ENCODE results near the gene NFIC. TPM values are rescaled to one million over a fixed set of nuclear protein-coding genes. Genes with fewer than 3 reads are reported as not detected.

The NFIC gene
- polyA plus RNA-seq, 1 of the 3 experiments (the other 2 are of a cell fraction): 7.2 TPM

- H3K79me2 ChIP-seq (ENCODE audit: insufficient read depth): peaks cover 81% of the 10 kb centered on the region
- H3K36me3 ChIP-seq (replicated peaks in 1 of 2; ENCODE audit: control insufficient read depth in 1 of 2, insufficient read depth in 2 of 2, low read length in 1 of 2): peaks cover 5 to 8% of the 10 kb centered on the region in 2 experiments
- POLR2A ChIA-PET: no interaction called here
- no peak for TF ChIP-seq FOSL2 (IDR thresholded peaks at IDR 0.05; ENCODE audit: borderline replicate concordance, low read depth)
- TF ChIP-seq YY1 (IDR thresholded peaks at IDR 0.05; ENCODE audit: low read depth): peak; percentile 77
- no peaks in the 10 kb centered on the region for H3K9me2 ChIP-seq
- no peaks in the 10 kb centered on the region for H3K9me3 ChIP-seq
- H3K4me1 ChIP-seq (ENCODE audit: control insufficient read depth in 1 of 2, insufficient read depth in 2 of 2, low read depth in 1 of 2, low read length in 1 of 2): peaks cover 0 to 19% of the 10 kb centered on the region in 2 experiments; a peak in 2 of 4 replicates
- H3K4me2 ChIP-seq: no peak overlapping the region
- H3K9ac ChIP-seq: no peak overlapping the region
- H2AFZ ChIP-seq (ENCODE audit: low read depth): no peak overlapping the region
- H3K27me3 ChIP-seq (ENCODE audit: insufficient read depth): no peaks in the 10 kb centered on the region
- H3K4me3 ChIP-seq (ENCODE audit: low read depth in 2 of 2, low read length in 1 of 2): no peak overlapping the region
- H3F3A ChIP-seq (replicated peaks; ENCODE audit: insufficient read depth): no peaks in the 10 kb centered on the region
- H3K27ac ChIP-seq (ENCODE audit: low read depth in 2 of 2, low read length in 1 of 2): peak overlapping the region in 1 of 2 experiments; percentile 65; a peak in 2 of 4 replicates
- WGBS (ENCODE audit: low lambda C conversion rate): 94% methylated on average over 44 of the region's 62 CpGs
- DNase-seq: peak; percentile 66
- peaks cover 29% of the 10 kb centered on the region; the same call in 1 of the 2 replicates for H4K20me1 ChIP-seq (ENCODE audit: insufficient read depth)
- CTCF ChIA-PET: no interaction called here
These were observed 38.2 kb downstream of the NFIC start for GRCh38 chr19:3404324-3405260.

DNA sequence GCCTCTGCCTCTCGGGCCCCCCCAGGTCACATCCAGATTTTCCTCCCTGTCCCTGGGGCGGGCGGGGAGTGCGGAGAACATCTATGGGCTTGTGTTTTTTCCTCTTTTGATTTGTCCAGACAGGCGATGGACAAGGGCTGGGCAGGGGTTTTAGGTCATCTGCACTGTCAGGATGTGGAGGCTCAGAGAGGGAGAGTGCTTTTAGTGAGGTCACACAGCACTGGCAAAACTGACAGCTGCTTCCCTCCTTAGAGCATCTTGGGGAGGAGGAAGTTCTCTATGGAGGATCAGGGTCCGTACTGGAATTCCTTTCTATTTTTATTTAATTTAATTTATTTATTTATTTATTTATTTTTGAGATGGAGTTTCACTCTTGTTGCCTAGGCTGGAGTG, 38.9 kb downstream of the NFIC start:
- WGBS (ENCODE audit: low lambda C conversion rate): 97% methylated on average over 6 of the region's 6 CpGs
- no peak for DNase-seq
- POLR2A ChIA-PET: no interaction called here
- peaks cover 31% of the 10 kb centered on the region for H4K20me1 ChIP-seq (ENCODE audit: insufficient read depth)
- H3K9me2 ChIP-seq: no peaks in the 10 kb centered on the region
- H3F3A ChIP-seq (replicated peaks; ENCODE audit: insufficient read depth): no peaks in the 10 kb centered on the region
- CTCF ChIA-PET: no interaction called here
- H3K9me3 ChIP-seq: no peaks in the 10 kb centered on the region
- no peak overlapping the region for H2AFZ ChIP-seq (ENCODE audit: low read depth)
- TF ChIP-seq POLR2AphosphoS5 (IDR thresholded peaks at IDR 0.05; ENCODE audit: low read depth, low read length) (no peak), FOXJ3 (CRISPR knock-in tag; IDR thresholded peaks at IDR 0.05) (no peak), PBX3 (IDR thresholded peaks at IDR 0.05) (no peak), SIN3A (IDR thresholded peaks at IDR 0.05; ENCODE audit: borderline replicate concordance, low read depth, low read length) (no peak), RFX5 (IDR thresholded peaks at IDR 0.05; ENCODE audit: low read length) (no peak), TCF12 (IDR thresholded peaks at IDR 0.05) (no peak), GATA2 (CRISPR knock-in tag; IDR thresholded peaks at IDR 0.05) (no peak), FOSL2 (IDR thresholded peaks at IDR 0.05; ENCODE audit: borderline replicate concordance, low read depth) (no peak), RXRA (IDR thresholded peaks at IDR 0.05; ENCODE audit: borderline replicate concordance, low read depth) (no peak), USF2 (IDR thresholded peaks at IDR 0.05; ENCODE audit: borderline replicate concordance, low read depth, low read length) (no peak), CHD2 (IDR thresholded peaks at IDR 0.05; ENCODE audit: low read length, partially characterized antibody) (no peak), MEF2A (IDR thresholded peaks at IDR 0.05; ENCODE audit: borderline replicate concordance, low read depth) (no peak), ELF1 (IDR thresholded peaks at IDR 0.05) (no peak), EZH2phosphoT487 (IDR thresholded peaks at IDR 0.05; ENCODE audit: borderline replicate concordance, low read depth) (no peak), SMC3 (IDR thresholded peaks at IDR 0.05; ENCODE audit: low read depth, low read length) (no peak)
- TF ChIP-seq, protein P1, sequence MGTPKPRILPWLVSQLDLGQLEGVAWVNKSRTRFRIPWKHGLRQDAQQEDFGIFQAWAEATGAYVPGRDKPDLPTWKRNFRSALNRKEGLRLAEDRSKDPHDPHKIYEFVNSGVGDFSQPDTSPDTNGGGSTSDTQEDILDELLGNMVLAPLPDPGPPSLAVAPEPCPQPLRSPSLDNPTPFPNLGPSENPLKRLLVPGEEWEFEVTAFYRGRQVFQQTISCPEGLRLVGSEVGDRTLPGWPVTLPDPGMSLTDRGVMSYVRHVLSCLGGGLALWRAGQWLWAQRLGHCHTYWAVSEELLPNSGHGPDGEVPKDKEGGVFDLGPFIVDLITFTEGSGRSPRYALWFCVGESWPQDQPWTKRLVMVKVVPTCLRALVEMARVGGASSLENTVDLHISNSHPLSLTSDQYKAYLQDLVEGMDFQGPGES (IDR thresholded peaks at IDR 0.05; ENCODE audit: low read depth, low read length): no peak
- H3K79me2 ChIP-seq (ENCODE audit: insufficient read depth): peaks cover 77% of the 10 kb centered on the region
- peaks cover 5 to 8% of the 10 kb centered on the region in 2 experiments for H3K36me3 ChIP-seq (replicated peaks in 1 of 2; ENCODE audit: control insufficient read depth in 1 of 2, insufficient read depth in 2 of 2, low read length in 1 of 2)
- H3K4me3 ChIP-seq (ENCODE audit: low read depth in 2 of 2, low read length in 1 of 2): no peak overlapping the region
- H3K27me3 ChIP-seq (ENCODE audit: insufficient read depth): no peaks in the 10 kb centered on the region
- H3K4me2 ChIP-seq: no peak overlapping the region
- peaks cover 0 to 20% of the 10 kb centered on the region in 2 experiments; a peak in 2 of 4 replicates for H3K4me1 ChIP-seq (ENCODE audit: control insufficient read depth in 1 of 2, insufficient read depth in 2 of 2, low read depth in 1 of 2, low read length in 1 of 2)
- H3K9ac ChIP-seq: no peak overlapping the region
- H3K27ac ChIP-seq (ENCODE audit: low read depth in 2 of 2, low read length in 1 of 2): no peak overlapping the region

Measured in SK-N-SH (cell line).